ENCODE data around the gene TYW1B.
"Not testable (repeated sequence)": the region's sequence is repeated elsewhere in the genome, so short reads cannot be mapped to it uniquely, and the experiment has no call there.

- not testable (repeated sequence) for TF ChIP-seq CTCF, POLR2A (IDR thresholded peaks at IDR 0.05)
Observed at GRCh38 chr7:72808511-72808910, 19.5 kb downstream of the TYW1B start.

Data from esophagus squamous epithelium (tissue), 4 donors.